Thymus (tissue), 2 donors: Measurements from ENCODE around the gene KIF19. TPM values are rescaled to one million over a fixed set of nuclear protein-coding genes. Genes with fewer than 3 reads are reported as not detected.

Experiments used
- polyA plus RNA-seq: library from polyadenylated mRNA; stranded (reverse); fragments of 200-250 nt; gene quantifications from one replicate; pipeline ENCODE4 v1.2.3, GENCODE V29; 2013
- total RNA-seq: library from RNA; stranded (reverse); fragments of 120-200 nt; gene quantifications from one replicate; pipeline ENCODE4 v1.2.4, GENCODE V29; 2013
- donor health status: healthy.

The KIF19 gene
- total and polyA plus RNA-seq, 2 donors: 4.7 to 5.2 TPM

Other genes with a start within 250 kb of the KIF19 start
- gene RPL38, start 122.5 kb upstream of the KIF19 start, total RNA-seq: 2,116 TPM
- 3,433 TPM for gene RPL38, start 122.5 kb upstream of the KIF19 start, polyA plus RNA-seq
- 8.7 TPM for gene TTYH2, start 112.7 kb upstream of the KIF19 start, total RNA-seq
- 4.9 TPM for gene TTYH2, start 112.7 kb upstream of the KIF19 start, polyA plus RNA-seq
- gene DNAI2, start 52.0 kb upstream of the KIF19 start, total RNA-seq: 0.38 TPM
- 0.78 TPM for gene DNAI2, start 52.0 kb upstream of the KIF19 start, polyA plus RNA-seq
- gene BTBD17, start 35.6 kb downstream of the KIF19 start, total RNA-seq: 0.05 TPM
- 0.16 TPM for gene BTBD17, start 35.6 kb downstream of the KIF19 start, polyA plus RNA-seq
- gene GPR142, start 41.3 kb downstream of the KIF19 start, total RNA-seq: 0.09 TPM
- gene GPR142, start 41.3 kb downstream of the KIF19 start, polyA plus RNA-seq: 0.16 TPM
- 11.5 TPM for gene GPRC5C, start 105.9 kb downstream of the KIF19 start, total RNA-seq
- gene GPRC5C, start 105.9 kb downstream of the KIF19 start, polyA plus RNA-seq: 14.3 TPM
- 28.0 TPM for gene CD300A, start 140.4 kb downstream of the KIF19 start, total RNA-seq
- gene CD300A, start 140.4 kb downstream of the KIF19 start, polyA plus RNA-seq: 26.7 TPM
- gene CD300LB, start 205.2 kb downstream of the KIF19 start, total RNA-seq: 0.38 TPM
- gene CD300LB, start 205.2 kb downstream of the KIF19 start, polyA plus RNA-seq: 0.64 TPM
- gene CD300C, start 219.9 kb downstream of the KIF19 start, total RNA-seq: 0.80 TPM
- gene CD300C, start 219.9 kb downstream of the KIF19 start, polyA plus RNA-seq: 1.2 TPM
- 0.38 TPM for gene CD300H, start 241.3 kb downstream of the KIF19 start, total RNA-seq
- gene CD300H, start 241.3 kb downstream of the KIF19 start, polyA plus RNA-seq: 2.8 TPM